PC-9 (cell line): ENCODE data around the gene COL23A1.

Source experiments
- EZH2 ChIP-seq: fragments of 200-600 bp; sonication (generic); IDR thresholded peaks from 2 replicates; pipeline ENCODE4 v1.8.0; 2017; ENCODE audit warnings: antibody characterized with exemption, low read depth
- TF ChIP-seq, protein P1 (sequence below): fragments of 200-600 bp; sonication (generic); conservative IDR thresholded peaks from 2 replicates; pipeline ENCODE4 v1.6.1; 2017; ENCODE audit warnings: mixed run types, antibody characterized with exemption, mild to moderate bottlenecking, moderate library complexity

- TF ChIP-seq, protein P1, sequence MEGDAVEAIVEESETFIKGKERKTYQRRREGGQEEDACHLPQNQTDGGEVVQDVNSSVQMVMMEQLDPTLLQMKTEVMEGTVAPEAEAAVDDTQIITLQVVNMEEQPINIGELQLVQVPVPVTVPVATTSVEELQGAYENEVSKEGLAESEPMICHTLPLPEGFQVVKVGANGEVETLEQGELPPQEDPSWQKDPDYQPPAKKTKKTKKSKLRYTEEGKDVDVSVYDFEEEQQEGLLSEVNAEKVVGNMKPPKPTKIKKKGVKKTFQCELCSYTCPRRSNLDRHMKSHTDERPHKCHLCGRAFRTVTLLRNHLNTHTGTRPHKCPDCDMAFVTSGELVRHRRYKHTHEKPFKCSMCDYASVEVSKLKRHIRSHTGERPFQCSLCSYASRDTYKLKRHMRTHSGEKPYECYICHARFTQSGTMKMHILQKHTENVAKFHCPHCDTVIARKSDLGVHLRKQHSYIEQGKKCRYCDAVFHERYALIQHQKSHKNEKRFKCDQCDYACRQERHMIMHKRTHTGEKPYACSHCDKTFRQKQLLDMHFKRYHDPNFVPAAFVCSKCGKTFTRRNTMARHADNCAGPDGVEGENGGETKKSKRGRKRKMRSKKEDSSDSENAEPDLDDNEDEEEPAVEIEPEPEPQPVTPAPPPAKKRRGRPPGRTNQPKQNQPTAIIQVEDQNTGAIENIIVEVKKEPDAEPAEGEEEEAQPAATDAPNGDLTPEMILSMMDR = no peak
- TF ChIP-seq EZH2 = no peak
Observed at GRCh38 chr5:178431063-178431781, 159.0 kb downstream of the COL23A1 start.
